UCSD-AML1 (cell line): ENCODE results near the gene NUBP2.

ENCODE experiments used
- DNase-seq: peaks from one replicate; lab custom pipeline; 2025; ENCODE audit not compliant: unreplicated experiment; lab: John Stamatoyannopoulos, UW

Gene NUBP2

DNA sequence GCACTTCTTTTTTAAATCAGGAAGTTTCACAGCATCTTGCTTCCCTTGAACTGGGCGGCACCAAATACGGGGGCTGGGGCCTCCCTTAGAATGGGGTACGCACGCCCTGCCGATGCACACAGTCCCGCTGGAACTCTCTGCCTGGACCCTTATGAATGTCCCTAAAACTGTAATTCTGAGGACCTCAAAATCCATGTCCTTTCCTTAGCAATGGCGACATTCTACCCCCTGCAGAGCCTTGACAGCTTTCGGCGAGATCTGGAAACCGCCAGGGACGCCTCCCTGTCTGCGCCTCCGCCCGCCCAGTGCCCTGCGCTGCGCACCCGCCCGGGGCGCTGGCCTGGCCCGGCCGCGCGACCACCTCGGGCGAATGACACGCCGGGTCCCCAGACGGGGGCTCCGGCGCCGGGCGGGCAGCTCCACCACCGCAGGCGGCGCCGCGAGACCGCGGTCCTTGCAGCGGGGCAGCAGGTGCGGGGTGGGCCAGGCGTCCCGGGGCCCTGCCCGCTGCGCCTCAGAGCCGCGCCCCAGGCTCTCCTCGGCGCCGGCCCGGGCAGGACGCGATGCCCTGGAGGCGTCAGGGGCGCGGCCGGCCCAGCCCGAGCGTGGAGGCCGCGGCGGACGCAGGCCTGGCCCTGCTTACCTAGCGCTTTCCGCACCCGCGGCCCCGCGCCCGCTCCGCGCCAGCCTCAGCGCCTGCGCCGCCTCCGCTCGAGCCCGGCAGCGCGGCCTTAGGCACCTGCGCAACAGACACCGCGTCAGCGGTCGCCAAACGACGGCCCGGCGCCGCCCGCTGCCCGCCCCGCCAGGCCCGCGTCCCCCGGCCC, 43.3 kb downstream of the NUBP2 start:
- peak; percentile 76 for DNase-seq

DNA sequence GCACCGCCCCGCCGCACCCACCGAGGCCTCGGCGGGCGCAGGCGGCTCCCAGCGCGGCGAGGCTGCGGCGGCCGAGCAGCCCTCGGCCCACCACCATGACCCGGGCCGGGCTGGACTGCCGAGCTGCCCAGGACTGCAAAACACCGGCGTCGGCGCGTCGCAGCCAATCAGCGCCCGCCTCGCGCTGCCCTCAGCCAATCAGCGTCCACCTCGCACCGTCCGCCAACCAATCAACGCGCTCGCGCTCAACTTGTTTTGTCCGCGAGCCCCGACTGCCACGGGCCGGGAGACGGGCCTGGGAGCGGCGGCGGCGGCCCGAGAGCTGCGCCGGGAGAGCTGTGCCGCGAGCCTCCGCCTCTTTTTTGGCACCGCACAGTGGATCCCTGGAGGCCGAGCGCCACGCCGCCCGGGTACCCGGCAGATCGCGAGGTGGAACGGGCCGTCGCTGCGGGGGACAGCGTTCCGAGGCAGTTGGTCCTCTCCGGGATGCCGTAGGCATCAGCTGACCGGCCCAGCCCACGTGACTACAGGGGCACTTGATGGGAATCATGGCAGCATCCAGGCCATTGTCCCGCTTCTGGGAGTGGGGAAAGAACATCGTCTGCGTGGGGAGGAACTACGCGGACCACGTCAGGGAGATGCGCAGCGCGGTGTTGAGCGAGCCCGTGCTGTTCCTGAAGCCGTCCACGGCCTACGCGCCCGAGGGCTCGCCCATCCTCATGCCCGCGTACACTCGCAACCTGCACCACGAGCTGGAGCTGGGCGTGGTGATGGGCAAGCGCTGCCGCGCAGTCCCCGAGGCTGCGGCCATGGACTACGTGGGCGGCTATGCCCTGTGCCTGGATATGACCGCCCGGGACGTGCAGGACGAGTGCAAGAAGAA, 44.2 kb downstream of the NUBP2 start, which contains the start of the genes FAHD1 and HAGH:
TSS of gene FAHD1 (plus strand) at position 516 of the 883 bp plus-strand sequence. CDS start at position 549, 33 bp downstream.
TSS of gene HAGH (minus strand) at position 135 of the 883 bp plus-strand sequence. CDS start at position 97, 38 bp downstream.
- DNase-seq = peak; percentile 91

DNA sequence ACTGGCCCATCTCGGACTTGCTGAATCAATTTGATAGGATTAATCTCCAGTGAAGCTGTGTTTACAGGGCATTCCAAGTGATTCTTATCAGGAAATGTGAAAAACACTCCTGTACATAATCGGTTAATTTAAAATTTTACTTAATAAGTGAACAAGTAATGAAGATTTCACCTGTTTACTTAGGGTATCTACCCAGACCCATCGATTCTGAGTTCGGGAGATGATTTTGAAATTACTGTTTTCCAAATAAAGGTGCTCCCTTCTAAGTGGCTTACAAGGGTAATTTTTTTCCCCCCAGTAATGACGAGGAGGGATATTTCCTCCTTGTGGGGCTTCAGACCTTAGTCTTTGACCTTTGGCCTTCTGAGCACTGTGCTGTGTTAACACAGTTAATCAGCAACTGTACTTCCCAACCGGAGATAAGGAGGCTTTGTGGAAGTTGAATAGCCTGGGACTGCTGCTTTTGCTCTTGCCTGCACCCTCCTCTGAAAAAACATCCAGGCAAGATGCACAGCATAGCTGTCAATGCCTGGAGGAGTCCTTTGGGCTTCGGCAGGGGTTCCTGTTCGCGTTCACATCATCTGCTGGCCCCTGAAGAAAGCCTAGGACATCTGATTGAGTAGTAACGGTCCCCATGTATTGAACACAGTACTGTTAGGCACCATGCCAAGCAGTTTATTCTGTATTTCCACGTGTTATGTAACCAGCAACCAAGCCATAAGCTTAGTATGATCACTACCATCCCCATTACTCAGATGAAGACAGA, 46.1 kb downstream of the NUBP2 start:
- no peak for DNase-seq

DNA sequence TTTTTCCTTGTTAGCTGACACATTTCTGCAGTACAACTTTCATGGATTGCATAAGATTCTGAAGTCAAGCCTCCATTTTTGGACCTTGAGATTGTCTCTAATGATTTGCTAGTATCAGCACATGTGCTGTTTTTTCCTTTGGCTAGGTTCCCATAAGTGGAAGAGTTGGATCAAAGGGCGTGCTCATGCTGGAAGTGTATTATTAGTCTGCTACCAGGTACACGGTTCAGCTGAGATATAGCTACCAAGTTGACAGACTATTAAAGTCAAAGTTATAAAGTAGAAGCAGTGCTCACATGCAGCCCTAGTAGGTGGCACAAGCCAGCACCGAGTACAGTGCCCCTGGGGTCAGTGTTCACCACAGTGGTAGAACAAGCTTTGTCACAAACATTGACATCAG, 47.5 kb downstream of the NUBP2 start:
- DNase-seq = no peak

DNA sequence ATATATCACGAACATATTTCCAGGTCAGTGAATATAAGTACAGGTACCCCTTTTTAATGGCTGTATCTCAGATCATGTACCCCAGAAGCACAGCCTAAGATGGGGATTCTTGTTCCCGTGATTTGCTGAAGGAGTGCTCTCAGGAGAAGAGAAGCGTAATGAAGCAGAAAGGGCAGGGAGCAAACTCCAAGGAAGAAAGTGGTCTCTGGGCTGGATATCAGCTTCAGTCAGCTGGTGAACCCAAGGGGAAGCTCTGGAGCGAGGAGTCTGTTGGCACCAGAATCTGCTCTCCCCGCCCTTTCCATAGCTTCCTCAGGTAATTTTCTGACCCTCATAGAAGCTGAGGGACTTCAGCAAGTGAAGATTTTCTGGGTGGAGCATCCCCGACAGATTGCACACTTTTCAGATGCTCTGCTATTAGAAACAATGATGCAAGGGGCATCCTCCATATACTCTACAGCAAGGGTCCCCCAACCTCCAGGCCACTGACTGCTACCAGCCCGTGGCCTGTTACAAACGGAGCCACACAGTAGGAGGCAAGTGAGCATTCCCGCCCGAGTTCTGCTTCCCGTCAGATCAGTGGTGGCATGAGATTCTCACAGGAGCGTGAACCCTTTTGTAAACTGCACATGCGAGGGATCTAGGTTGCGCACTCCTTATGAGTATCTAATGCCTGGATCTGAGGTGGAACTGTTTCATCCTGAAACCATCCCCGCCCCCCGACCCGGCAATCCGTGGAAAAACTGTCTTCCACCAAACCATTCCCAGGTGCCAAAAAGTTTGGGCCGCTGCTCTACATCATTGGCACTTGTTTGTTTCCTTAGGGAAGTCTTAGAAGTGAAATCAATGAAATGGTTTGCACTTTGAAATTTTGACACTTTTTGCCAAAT, 48.7 kb downstream of the NUBP2 start:
- DNase-seq = no peak

DNA sequence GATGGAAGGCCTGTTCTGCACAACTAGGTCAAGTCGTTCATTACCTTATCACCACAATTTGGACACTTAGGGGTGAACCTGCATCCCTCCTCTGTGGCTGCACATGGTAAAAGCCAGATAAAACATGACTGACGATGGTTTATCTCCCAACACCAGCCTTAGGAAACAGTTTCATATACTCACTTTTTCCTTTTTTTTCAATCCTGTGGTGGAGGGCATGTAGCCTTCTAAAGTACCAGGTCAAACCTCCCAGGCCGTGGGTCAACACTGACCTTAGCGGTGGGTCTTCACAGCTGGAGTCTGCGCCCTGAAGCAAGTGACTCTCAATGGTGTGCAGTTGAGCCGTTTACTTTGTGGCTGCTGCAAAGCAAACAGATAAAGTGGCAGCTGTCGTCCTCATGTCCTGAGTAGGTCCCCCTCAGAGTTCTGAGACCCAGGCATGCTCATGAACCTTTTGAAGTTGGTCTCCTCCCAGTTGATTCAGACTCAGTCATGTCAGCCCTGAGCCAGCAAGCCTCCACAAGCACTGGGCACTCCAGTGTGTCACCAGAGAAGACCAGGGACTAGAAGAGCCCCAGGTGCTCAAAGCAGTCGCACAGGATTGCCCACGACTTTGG, 50.2 kb downstream of the NUBP2 start:
- no peak for DNase-seq

DNA sequence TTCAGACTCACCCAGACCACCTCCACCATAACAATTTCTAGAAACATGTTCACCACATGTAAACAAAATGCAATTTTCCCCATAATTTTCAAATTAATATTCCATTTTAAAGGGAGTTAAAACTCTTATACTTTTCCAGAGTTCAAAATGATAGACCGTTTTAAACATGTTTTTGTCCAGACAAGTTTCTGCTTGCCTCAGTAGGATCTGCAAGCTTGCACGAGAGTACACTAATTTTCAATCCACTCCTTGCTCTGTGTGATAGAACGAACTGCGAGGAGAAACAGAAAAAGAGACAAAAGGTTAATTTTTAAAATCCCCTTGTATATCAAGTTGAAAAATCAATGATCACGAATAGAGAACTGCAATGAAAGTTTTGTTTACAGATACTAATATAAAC, 51.3 kb downstream of the NUBP2 start:
- DNase-seq = no peak
